Hematopoietic multipotent progenitor cell treated with erythropoietin and hydrocortisone succinate and interleukin-3 and kit ligand, for 8 days (in vitro differentiated cells): ENCODE measurements around the gene RNGTT.
"Not testable (repeated sequence)": the region's sequence is repeated elsewhere in the genome, so short reads cannot be mapped to it uniquely, and the experiment has no call there.

ENCODE experiments used
- DNase-seq: peaks from one replicate; pipeline ENCODE4 v3.0.0-alpha.2; 2015

RNGTT gene

DNA sequence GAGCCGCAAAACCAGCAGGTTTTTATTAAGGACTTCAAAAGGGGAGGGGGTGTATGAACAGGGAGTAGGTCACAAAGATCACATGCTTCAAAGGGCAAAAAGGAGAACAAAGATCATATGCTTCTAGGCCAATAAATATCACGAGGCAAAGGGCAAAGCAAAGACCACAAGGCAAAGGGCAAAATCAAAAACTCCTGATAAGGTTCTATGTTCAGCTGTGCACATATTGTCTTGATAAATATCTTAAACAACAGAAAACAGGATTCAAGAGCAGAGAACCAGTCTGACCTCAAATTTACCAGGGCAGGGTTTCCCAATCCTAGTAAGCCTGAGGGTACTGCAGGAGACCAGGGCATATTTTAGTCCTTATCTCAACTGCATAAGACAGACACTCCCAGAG, 5.8 kb upstream of the RNGTT start:
- not testable (repeated sequence) for DNase-seq

DNA sequence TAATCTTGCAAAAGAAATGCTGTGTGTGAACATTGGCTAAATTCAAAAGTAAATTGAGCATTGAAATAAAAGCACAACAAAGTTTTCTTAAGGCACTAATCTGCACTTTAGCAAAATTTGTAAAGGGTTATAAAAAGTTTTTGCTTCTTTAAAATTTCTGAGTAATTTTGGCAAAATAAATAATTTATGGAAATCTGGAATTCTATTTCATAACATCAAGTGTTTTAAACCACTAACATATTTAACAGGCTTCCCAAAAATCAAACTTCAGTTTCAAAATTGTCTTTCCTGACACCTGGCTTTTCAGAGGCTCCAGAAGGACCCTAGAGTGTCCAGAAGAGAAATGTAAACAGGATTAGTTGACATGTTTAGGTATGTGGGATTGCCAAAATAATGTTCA, 4.5 kb upstream of the RNGTT start:
- no peak for DNase-seq

GRCh38 chr6:88965691-88966090, 2.3 kb upstream of the RNGTT start:
- no peak for DNase-seq

GRCh38 chr6:88964509-88964908, 1.1 kb upstream of the RNGTT start:
- peak; percentile 71 for DNase-seq

DNA sequence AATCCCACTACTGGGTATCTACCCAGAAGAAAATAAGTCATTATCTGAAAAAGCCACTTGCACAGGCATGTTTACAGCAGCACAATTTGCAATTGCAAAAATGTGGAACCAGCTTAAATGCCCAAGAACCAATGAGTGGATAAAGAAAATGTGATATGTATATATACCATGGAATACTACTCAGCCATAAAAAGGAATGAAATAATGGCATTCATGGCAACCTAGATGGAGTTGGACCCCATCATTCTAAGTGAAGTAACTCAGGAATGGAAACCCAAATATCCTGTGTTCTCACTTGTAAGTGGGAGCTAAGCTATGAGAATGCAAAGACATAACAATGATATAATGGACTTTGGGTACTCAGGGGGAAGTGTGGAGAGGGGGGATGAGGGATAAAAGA, 4.6 kb downstream of the RNGTT start:
- no peak for DNase-seq

DNA sequence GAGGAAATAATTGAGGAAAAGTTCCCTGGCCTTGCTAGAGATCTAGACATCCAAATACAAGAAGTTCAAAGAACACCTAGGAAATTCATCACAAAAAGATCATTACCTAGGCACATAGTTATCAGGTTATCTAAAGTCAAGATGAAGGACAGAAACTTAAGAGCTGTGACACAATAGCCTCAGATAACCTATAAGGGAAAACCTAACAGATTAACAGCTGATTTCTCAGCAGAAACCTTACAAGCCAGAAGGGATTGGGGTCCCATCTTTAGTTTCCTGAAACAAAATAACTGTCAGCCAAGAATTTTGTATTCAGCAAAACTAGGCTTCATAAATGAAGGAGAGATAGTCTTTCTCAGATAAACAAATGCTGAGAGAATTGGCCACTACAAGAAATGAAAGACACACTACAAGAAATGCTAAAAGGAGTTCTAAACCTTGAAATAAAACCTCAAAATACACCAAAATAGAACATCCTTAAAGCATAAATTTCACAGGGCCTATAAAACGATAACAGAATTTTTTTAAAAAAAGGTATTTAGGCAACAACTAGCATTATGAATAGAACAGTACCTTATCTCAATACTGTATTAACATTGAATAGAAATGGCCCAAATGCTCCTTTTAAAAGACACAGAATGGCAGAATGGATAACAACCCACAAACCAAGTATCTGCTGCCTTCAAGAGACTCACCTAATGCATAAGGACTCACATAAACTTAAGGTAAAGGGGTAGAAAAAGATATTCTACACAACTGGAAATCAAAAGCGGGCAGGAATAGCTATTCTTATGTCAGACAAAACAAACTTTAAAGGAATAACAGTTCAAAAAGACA, 9.7 kb downstream of the RNGTT start:
- no peak for DNase-seq

- peak; percentile 88 for DNase-seq
These were observed 11.2 kb downstream of the RNGTT start for GRCh38 chr6:88952065-88952704.

DNA sequence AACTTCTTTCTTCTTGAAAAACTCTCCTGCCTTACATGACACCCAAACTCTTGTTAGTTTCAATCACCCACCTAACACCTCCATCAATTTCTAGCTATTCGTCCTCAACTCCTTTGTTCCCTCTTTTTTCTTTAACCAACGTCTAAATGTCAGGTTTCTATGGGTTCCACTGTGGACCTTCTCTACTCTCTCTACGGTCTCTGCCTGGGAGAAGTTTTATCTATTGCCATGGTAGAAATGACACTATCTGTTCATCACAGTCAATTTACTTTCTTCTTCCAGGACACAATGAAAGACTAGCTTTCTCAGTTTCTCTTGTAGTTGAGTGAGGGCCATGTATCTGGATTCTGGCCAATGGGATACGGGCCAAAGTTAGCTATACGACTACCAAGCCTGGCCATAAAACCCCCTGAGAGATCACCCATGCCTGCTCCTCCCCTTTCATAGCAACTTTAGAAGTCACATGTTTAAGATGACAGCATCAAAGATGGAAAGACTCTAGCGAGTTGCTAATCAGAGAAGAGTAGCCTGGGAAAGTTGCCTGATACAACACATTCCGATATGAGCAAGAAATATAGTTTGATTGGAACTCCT, 17.9 kb downstream of the RNGTT start:
- no peak for DNase-seq

GRCh38 chr6:88933521-88933920, 29.9 kb downstream of the RNGTT start:
- DNase-seq, result no peak

GRCh38 chr6:88932019-88932418, 31.4 kb downstream of the RNGTT start:
- DNase-seq, result not testable (repeated sequence)

DNA sequence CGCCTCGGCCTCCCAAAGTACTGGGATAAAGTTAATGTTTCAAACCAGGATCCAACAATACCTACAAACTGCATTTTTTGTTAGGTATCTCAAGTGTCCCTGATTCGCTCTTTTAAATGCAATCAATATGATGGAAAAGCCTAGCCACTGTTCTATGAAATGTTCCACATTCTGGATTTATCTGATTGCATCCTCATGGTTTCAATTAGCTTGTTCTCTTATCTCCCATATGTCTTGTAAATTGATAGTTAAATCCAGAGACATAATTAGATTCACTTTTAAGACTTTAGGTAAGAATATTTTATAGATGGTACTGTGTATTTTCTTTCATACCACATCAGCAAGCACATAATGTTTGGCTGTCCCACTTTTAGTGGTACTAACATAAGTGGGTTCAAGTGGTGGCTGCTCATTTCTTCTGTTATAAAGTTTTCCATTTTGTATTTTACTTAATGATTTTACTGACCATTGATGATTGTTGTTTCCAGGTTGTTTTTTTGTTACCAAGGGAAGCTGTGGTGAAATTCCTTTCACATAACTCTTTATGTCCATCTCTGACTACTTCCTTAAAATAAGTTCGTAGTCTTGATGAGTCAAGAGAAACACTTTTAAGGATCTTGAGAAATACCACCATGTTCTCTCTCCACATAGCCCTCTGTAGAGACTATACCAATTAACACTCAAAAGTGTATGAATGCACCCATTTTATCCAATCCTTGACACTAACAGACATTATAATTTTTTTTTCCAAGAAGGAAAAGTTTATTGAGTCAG, 40.5 kb downstream of the RNGTT start:
- no peak for DNase-seq

- no peak for DNase-seq
These were observed 41.7 kb downstream of the RNGTT start for GRCh38 chr6:88921734-88922133.

- peak; percentile 38 for DNase-seq
These were observed 42.4 kb downstream of the RNGTT start for GRCh38 chr6:88920774-88921733.

- DNase-seq, result no peak
These were observed 43.3 kb downstream of the RNGTT start for GRCh38 chr6:88920088-88920487.

GRCh38 chr6:88919032-88919431, 44.4 kb downstream of the RNGTT start:
- peak; percentile 29 for DNase-seq

DNA sequence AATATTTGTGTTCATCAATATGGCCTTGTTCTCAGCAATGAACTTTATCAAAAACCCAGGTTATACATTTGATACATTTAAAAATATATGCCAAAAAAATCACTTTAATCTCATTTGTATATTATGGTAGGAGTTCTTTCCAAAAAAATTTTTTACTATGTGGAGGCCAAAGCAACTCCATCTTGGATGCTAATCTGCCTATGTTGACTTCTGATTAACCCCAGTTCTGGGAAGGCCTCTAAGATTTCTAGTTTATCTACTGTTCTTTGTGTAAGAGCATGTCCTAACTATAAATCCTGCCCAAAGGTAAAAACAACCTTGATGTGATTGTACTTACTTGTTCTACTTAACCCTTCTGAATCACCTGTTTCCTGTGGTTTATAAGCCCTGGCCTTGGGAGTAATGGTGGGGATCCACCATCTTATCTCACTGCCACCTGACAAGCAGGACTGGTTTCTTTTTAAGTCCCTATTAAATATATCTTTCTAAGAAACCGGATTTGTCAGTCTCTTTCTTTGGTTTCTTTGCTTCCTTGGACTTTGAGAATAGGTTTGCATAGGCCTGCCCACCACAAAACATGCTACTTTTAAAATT, 46.7 kb downstream of the RNGTT start:
- DNase-seq, result peak; percentile 14

DNA sequence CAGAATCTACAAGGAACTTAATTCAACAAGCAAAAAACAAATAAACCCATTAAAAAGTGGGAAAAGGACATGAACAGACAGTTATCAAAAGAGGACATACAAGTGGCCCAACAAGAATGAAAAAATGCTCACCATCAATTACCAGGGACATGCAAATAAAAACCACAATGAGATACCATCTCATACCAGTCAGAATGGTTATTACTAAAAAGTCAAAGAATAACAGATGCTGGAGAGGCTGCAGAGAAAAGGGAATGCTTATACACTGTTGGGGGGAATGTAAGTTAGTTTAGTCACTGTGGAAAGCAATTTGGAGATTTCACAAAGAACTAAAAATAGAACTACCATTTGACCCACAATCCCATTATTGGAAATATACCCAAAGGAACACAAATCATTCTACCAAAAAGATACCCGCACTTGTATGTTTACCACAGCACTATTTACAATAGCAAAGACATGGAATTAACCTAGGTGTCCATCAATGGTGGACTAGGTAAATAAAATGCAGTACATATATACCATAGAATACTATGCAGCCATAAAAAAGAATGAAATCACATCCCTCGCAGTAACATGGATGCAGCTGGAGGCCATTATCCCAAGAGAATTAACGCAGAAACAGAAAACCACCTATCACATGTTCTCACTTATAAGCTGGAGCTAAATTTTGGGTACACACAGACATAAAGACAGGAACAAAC, 48.4 kb downstream of the RNGTT start:
- no peak for DNase-seq

DNA sequence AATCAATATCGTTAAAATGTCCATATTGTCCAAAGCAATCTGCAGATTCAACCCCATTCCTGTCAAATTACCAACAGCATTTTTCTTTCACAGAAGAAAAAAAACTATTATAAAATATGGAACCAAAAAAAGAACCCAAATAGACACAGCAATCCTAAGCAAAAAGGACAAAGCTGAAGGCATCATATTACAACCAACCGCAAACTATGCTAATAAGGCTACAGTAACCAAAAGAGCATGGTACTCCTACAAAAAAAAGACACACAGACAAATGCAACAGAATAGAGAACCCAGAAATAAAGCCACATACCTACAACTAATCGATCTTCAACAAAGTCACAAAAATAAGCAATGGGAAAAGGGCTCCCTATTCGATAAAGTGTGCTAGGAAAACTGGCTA, 49.2 kb downstream of the RNGTT start:
- DNase-seq, result no peak

DNA sequence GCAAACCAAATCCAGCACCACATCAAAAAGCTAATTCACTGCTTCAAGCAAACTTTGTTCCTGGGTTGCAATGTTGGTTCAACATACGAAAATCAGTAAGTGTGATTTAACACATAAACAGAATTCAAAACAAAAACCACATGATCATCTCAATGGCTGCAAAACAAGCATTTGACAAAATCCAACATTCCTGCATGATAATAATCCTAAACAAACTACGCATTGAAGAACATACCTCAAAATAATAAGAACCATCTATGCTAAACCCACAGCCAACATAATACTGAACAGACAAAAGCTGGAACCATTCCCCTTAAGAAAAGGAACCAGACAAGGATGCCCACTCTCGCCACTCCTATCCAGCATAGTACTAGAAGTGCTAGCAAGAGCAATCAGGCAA, 49.9 kb downstream of the RNGTT start:
- DNase-seq, result no peak

- DNase-seq, result no peak
These were observed 52.3 kb downstream of the RNGTT start for GRCh38 chr6:88910922-88911778.
